GM18519 (cell line): ENCODE measurements around the gene SYT17.

Experiments used
- ATAC-seq: cut with Tn5 transposase; IDR thresholded peaks from one replicate; pipeline ENCODE4 v1.9.1; 2021; ENCODE audit warnings: mild to moderate bottlenecking, moderate library complexity; ENCODE audit not compliant: unreplicated experiment, low FRiP score

The SYT17 gene

DNA sequence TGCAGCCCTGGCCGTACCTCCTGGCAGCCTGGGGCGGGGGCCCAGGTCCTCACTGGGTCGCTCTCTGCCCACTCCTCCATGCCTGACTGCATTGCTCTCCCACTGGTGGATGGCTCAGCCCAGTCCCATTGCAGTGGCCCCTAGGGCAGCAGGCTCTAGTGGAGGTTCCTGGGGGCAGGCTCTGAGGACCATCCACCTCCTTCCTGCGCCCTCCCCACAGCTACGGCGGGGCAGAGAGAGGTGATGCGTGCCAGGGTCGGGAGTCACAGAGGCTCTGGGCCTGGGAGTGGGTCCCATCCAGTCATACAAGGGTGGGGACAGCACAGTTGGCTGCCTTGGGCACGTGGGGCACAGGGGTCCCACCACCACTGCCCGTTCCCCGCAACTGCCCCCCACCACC is 73.5 kb downstream of the SYT17 start:
- no peak for ATAC-seq

DNA sequence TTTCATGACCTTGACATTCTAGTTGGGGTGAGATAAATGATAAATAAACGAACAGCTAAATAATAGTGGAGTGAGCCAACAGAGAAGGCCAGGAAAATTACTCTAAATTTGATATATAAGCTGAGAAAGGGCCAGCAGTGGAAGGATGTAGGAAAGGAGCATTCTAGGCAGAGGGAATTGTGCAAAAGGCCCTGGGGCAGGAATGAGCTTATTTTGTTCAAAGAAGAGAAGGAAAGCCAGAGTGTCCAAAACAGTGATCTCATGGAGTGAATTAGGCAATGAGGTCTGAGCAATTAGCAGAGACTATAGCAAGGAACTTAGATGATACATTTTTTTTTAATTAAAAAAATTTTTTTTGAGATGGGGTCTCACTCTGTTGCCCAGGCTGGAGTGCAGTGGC is 74.1 kb downstream of the SYT17 start:
- no peak for ATAC-seq

DNA sequence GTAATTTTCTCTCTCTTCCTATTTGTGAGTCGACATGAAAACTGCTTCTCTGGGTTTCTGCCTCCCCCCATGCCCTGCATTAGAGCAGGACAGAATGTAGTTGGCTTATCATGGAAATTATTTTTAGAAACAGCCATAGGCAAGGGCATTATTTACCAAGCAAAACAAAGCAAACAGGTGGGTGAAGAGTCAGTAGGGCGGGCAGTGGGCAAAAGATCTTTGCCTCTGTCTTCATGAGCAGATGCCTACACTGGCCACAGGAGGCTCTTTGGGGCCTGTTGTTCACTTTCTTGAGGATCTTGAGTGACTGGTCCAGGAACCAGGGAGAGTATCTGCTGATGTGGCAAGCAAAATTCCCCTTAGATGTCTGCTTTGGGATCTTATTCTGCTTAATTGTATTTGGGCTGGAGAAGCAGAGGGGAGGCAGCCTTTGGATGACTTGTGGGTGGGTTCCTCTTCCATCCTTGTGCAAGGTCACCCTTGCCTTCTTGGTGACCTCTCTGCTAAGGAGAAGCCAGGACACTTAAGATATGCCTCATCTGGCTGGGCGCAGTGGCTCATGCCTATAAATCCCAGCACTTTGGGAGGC is 75.0 kb downstream of the SYT17 start:
- ATAC-seq = no peak

DNA sequence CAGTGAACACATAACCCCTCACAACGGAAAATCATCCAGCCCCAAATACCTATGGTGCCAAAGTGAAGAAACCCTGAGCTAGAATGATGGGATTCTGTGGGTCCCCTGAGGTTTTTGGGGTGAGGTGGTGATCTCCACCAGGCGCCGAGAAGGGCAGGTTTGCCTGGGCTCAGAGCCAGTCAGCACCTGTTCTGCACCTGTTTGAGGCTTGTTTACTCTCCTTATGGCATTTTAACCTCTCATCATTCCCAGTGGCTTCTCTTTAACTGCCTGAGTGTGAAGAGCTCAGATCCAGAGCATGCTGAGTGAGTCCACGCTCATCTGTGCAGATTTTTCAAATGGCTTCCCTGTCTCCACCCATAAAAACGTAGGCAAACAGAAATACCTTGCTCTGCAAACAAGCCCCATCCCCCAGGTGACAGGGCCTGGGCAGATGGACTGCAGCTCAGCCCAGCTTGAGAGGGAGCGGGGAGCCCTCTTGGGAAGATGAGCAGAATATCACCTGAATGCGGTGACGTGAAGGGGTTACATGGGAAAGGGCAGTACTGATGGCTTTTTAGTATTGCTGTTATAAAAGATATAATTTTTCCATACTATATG is 77.4 kb downstream of the SYT17 start:
- no peak for ATAC-seq

DNA sequence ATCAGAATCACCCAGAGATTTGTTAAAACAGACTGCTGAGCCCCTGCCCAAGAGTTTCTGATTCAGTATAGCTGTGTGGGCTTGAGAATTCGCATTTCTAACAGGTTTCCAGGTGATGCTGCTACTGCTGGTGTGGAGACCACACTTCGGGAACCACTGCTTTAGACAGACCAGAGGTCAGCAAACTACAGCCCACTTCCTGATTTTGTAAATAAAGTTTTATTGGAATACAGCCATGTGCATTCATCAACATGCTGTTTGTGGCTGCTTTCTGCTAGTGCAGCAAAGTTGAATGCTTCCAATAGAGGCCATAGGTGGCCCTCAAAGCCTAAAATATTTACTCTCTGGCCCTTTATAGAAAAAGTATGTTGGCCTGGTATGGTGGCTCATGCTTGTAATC is 84.9 kb downstream of the SYT17 start:
- ATAC-seq = no peak

DNA sequence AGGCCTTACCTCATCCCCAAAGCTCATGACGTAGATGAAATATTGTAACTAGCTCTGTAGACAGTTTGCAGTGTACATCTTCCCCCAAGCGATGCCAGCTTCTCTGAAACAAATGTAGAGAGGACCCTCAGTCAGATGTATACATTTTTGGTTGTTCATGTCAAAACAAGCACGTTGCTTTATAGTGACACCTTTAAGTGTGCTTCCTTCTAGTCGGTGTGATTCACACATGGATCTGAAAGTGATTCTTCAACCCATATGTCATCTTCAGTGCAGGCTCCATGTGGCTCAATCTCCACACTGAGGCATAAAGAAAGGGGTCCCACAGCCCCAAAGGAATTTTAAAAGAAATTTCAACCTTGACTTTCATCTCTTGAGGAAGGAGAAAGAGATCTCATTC is 86.6 kb downstream of the SYT17 start:
- no peak for ATAC-seq

DNA sequence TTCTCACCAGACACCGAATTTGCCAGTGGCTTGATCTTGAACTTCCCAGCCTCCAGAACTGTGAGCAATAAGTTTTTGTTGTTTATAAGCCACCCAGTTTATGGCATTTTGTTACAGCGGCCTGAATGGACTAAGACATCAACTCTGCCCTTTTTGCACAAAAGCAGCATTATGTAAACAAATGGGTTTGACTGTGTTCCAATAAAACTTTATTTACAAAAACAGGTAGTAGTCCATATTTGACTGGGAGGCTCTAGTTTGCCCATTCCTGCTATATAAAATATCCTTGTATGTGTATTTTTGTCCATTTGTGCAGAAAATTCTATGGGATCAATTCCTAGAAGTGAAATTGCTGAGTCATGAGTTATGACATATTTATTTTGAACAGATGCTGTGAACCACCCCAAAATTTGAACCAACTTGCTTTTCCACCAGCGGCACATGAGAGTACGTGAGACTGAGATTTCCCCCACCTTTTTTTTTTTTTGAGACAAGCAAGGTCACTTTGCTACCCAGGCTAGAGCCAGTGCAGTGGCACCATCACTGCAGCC is 96.2 kb downstream of the SYT17 start:
- ATAC-seq = no peak

DNA sequence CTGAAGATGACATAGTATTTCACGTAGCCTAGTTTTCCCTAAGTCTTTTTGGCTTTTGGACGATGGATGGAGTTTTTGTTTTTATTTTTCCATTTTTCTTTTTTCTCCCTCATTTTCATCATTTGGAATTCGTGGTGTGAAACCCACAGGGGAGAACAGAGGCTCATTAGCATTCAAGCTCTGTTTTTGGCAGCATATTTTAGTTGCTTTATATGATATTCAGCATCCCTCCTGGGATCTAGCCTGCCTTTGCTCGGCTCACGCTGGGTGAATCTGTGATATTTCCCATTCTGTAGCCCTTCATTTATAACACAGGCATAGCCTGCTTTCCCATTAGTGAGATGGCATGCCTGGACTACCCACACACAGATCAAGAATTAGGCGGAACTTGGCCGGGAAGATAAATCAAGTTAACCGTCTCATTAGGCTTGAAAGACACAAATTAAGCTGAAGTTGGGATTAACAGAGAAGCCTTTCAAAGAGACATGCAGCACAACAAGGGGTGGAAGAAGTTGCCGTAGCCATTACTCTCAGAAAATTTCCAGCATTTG is 97.4 kb downstream of the SYT17 start:
- no peak for ATAC-seq

DNA sequence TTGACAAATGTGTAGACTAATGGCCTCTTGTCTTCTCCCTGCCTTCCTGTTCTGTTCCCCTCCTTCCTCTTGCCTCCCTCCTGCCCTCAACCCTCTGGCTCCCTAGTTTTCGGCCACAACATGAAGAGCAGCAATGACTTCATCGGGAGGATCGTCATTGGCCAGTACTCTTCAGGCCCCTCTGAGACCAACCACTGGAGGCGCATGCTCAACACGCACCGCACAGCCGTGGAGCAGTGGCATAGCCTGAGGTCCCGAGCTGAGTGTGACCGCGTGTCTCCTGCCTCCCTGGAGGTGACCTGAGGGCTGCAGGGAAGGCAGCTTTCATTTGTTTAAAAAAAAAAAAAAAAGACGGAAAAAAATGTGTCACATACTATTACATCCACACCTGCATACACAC is 98.7 kb downstream of the SYT17 start:
- ATAC-seq = no peak

DNA sequence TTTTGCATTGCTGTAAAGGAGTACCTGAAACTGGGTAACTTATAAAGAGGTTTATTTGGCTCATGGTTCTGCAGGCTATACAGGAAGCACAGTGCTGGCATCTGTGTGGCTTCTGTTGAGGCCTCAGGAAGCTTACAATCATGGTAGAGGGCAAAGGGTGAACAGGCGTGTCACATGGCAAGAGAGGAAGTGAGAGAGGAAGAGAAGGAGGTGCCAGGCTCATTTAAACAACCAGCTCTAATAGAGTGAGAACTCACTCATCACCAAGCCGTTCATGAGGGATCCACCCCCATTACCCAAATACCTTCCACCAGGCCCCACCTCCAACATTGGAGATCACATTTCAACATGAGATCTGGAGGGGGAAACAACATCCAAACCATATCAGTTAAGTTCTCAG is 101.1 kb downstream of the SYT17 start:
- no peak for ATAC-seq

DNA sequence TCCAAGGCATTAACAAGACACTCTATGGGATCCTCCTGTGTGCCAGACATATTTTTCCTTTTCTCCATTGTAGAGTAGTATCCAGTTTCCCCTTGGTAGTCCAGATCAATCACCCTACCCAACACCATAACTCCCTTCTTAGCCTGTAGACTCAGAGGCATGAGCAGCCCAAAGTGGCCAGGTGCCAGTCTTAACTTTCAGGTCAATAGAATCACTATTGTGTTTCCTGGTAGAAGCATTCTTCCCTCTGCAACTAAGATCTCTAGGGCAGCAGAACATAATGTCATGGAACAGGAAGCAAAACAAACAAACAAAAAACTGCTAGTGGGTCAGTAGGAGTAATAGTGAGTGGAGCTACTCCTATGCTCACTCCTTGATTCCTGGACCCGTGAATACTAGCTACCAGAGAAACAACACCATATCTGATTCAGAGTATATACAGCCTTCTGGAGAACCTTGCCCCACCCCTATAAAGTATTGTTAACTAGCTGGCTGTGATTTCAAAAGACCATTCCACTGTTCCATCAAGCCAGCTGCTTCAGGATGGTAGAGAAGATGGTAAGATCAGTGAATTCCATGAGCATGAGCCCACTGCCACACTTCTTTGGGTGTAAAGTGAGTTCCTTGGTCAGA is 106.2 kb downstream of the SYT17 start:
- no peak for ATAC-seq

DNA sequence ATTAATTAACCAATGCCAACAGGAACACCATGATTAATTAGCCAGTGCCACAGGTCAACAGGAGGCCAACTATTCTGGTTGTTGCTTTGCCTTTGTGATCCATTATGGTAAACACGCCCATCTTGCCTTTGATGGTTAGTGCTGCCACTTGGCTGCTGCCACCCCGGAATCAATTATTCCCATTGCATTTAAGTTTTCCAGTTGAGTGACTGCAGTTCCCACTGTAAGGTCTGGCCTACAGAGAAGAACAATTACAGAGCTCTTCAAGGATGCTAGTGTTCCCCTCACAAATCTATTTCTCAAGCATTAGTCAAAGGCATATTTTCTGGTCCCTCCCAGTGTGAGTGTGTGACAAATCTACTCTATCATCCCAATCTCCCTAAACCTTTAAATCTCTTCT is 110.4 kb downstream of the SYT17 start:
- ATAC-seq = no peak

DNA sequence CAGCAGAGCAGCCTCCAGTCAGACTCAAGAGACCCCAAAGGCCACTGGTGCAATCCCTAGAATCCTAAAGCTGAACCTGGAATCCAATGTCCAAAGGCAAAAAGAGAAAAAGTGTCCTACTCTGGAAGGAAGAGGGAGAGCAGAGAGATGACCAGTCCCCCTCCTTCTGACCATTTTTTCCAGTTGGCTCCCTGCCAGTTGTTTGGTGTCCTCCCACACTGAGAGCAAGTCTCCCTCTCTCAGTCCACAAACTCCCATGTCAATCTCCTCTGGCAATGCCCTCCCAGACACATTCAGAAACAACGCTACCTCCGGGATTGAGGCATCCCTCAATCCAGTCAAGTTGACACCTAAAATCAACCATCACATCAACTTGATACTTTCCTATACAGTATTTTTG is 113.2 kb downstream of the SYT17 start:
- ATAC-seq = no peak

DNA sequence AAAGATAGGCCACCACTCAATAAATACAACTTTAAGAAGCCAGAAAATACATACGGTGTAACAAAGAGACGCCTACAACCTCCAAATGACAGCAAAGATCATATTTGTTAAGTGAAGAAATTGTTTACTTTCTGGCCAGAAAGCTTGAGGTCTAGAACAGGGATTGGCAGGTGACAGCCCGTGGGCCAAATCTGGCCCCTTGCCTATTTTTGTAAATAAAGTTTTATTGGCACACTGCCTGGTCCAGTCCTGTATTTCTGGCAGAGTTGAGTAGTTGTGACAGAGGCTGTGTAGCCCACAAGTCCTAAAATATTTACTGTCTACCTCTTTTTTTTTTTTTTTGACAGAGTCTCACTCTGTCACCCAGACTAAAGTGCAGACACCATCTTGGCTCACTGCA is 114.1 kb downstream of the SYT17 start:
- ATAC-seq = no peak

DNA sequence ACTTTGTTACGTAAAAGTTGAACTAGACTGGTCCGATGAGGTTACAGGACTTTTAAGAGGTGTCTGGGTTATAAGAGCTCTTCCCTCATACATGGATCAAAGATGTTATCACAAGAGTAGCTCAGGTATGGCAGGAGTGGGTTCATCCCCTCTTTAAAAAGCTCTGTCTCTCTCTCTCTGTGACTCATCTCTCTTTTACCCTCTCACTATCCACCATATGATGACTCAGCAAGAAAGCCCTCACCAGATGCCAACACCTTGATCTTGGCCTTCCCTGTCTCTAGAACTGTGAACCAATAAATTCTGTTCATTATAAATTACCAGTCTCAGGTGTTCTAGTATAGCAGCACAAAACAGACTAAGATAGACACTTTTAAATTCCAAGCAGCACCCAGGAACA is 115.6 kb downstream of the SYT17 start:
- no peak for ATAC-seq

DNA sequence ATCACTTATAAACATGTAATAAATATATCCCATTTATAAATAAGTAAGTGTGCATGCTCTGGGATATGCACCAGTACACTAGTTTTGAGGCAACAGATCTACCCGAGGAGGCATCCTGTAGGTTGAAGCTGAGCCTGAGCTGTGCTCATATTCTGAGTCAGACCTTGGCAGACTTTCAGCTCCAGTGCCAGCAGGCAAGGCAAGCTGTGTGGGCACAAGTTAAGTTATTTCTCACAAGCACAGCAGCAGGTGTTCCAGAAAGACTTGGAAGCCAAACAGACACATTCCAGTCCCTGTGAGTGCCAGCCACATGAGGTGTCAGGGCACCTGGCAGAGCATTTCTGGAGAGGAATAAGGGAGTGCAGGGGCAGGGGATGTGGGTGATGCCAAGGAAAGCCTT is 116.2 kb downstream of the SYT17 start:
- ATAC-seq = no peak

DNA sequence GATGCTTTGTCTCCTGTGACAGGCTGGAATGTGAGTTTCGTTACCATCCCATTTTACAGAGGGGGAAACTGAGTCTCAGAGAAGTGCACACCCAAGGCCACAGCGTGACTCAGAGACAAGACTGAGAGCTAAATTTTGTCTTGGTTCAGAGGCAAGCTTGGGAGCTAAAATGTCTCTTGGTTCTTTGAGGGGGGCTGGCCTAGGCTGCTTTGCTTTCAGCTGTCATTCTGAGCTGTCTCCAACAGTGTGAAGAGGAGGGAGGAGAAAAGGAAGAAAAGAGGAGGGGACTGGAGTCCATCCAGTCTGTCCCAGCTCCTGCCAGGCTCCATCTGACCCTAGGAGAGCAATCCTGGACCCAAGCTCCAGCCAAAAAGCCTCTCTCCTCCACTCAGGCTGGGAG is 117.4 kb downstream of the SYT17 start, which contains the start of gene CLEC19A:
Gene CLEC19A, plus strand, starts transcription at position 301 of the 400 bp plus-strand sequence. CDS start 121 bp downstream, outside the sequence.
- ATAC-seq = no peak

DNA sequence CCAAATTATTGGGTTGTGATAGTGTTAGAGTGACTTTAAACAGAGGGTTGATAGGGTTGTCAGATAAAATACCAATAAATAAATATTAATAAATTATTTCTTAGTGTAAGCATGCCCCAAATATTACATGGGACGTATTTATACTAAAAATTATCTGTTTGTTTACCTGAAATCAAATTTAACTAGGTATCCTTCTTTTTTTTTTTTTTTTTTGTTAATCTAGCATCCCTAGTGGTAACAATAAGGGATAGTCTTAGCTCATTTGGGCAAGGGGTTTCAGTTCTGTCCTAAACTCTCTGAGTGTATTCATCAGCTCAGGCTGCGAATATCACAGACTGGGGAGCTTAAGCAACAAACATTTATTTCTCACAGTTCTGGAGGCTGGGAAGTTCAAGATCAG is 118.8 kb downstream of the SYT17 start:
- no peak for ATAC-seq

DNA sequence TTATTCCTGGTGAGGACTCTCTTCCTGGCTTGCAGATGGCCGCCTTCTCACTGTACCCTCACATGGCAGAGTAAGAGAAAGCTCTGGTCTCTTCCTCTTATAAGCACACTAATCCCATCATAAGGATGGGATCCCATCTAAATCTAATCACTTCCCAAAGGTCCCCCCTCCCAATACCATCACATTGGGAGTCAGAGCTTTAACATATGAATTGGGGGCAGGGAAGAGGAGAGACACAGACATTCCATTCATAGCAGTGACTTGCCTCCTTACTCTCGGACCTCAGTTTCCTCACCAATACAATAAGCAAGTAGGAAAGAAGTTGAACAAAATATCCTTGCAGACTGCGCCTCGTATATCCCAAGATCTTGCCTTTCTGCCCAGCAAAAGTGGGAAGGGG is 119.2 kb downstream of the SYT17 start:
- ATAC-seq = no peak

DNA sequence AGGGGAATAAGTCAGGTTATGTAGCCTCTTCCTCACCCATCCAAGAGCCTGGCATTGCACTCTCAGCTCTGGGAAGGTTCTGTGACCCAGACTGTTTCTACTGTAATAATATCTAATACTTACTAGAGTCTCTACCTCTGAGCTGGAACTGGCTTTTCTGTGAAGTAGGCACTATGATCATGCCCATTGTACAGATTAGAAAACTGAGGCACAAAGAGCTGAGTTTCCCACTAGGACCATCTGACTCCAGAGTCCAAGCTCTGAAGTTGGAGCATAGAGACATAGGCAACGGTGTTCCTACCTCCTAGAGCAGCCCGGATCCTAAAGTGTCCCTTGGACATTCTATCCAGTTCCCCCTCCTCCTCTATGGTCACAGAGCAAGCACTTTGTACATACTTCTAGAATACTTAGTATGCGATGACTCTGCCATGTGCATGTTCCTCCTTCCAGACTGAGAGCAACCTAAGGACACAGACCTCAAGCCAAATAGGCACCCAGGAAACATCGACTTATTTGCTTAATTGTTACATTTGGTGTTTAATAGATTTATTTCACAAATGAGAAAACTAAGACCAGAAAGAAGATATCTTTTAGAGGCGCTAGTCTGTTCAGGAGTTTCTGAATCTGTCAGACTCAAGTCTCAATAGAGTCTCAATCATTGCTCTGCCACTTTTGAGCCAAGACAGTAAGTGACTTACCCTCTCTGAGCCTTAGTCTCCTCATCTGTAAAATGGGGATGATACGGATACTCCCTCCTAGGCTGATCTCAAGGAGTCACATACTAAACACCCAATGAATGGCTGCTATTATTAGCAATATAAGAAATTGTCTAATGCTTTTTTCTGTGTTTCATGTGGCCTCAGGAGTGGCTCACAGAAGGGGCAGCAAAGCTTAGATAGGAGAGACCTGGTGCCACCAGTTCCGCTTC is 121.1 kb downstream of the SYT17 start:
- ATAC-seq = no peak
